ENCODE results near the gene TOR1B. TPM values are rescaled to one million over a fixed set of nuclear protein-coding genes. Genes with fewer than 3 reads are reported as not detected.

The TOR1B gene
- total RNA-seq, 1 donor from 2014 or later, result 18.0 TPM

DNA sequence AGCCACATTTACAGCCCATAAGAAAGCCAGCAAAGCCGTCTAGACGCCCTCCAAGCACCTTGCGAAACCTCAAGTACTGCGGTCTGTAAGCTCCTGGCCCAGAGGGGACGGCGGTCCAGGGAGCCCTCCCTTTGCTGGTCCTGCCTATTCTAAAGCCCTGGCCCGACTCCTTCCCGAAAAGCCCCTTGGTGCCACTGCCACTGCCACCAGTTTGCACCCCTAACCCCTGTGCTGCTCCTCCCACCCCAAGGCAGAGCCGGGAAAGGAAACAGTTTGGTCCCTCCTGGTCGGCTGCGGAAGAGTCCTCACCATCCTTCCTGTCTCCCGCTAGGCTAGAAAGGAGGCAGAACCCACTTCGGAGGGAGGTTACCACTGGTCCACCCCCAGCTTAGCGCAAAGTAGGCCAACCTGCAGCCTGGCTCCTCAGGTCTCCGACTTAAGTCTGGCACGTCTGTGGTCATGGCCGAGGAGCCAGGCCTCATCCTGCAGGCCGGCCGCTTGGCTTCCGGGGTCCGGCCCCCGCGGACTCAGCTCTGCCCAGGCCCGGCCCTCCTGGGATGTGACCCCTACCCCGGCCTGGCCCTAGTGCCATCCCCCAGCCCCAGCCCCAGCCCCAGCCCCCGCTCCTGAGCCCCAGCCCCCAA, 20.0 kb downstream of the TOR1B start:
- no peaks in the 10 kb centered on the region for H3K27me3 Mint-ChIP-seq (ENCODE audit: low read depth)
- peak overlapping the region; percentile 95 for H3K4me3 Mint-ChIP-seq
- no peaks in the 10 kb centered on the region for H3K9me3 Mint-ChIP-seq
- peak overlapping the region; percentile 57 for H3K27ac Mint-ChIP-seq (ENCODE audit: unreplicated experiment)
- TF ChIP-seq, protein P1, sequence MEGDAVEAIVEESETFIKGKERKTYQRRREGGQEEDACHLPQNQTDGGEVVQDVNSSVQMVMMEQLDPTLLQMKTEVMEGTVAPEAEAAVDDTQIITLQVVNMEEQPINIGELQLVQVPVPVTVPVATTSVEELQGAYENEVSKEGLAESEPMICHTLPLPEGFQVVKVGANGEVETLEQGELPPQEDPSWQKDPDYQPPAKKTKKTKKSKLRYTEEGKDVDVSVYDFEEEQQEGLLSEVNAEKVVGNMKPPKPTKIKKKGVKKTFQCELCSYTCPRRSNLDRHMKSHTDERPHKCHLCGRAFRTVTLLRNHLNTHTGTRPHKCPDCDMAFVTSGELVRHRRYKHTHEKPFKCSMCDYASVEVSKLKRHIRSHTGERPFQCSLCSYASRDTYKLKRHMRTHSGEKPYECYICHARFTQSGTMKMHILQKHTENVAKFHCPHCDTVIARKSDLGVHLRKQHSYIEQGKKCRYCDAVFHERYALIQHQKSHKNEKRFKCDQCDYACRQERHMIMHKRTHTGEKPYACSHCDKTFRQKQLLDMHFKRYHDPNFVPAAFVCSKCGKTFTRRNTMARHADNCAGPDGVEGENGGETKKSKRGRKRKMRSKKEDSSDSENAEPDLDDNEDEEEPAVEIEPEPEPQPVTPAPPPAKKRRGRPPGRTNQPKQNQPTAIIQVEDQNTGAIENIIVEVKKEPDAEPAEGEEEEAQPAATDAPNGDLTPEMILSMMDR (conservative IDR thresholded peaks at IDR 0.05), result no peak
- H3K36me3 Mint-ChIP-seq (ENCODE audit: low read depth), result peaks cover 4% of the 10 kb centered on the region
- peaks cover 10% of the 10 kb centered on the region for H3K4me1 Mint-ChIP-seq
- no peak for DNase-seq (ENCODE audit: low read depth, low spot score)

DNA sequence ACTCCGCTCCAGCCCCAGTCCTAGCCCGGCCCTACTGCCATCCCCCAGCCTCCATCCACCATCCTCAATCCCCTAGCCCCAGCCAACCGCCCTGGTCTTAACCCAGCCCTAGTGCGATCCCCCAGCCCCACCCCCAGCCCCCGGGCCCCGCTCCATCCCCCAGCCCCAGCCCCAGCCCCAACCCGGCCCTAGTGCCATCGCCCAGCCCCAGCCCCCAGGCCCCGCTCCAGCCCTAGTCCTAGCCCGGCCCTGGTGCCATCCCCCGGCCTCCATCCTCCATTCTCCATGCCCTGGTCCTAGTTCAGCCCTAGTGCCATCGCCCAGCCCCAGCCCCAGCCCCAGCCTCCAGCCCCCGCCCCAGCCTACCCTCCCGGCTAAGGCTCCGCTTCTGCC, 20.6 kb downstream of the TOR1B start:
- peaks cover 10% of the 10 kb centered on the region for H3K4me1 Mint-ChIP-seq
- H3K9me3 Mint-ChIP-seq, result no peaks in the 10 kb centered on the region
- no peaks in the 10 kb centered on the region for H3K27me3 Mint-ChIP-seq (ENCODE audit: low read depth)
- TF ChIP-seq, protein P1 (conservative IDR thresholded peaks at IDR 0.05), result no peak
- H3K27ac Mint-ChIP-seq (ENCODE audit: unreplicated experiment), result no peak overlapping the region
- H3K36me3 Mint-ChIP-seq (ENCODE audit: low read depth), result peaks cover 4% of the 10 kb centered on the region
- peak; percentile 16 for DNase-seq (ENCODE audit: low read depth, low spot score)
- peak overlapping the region; percentile 95 for H3K4me3 Mint-ChIP-seq

DNA sequence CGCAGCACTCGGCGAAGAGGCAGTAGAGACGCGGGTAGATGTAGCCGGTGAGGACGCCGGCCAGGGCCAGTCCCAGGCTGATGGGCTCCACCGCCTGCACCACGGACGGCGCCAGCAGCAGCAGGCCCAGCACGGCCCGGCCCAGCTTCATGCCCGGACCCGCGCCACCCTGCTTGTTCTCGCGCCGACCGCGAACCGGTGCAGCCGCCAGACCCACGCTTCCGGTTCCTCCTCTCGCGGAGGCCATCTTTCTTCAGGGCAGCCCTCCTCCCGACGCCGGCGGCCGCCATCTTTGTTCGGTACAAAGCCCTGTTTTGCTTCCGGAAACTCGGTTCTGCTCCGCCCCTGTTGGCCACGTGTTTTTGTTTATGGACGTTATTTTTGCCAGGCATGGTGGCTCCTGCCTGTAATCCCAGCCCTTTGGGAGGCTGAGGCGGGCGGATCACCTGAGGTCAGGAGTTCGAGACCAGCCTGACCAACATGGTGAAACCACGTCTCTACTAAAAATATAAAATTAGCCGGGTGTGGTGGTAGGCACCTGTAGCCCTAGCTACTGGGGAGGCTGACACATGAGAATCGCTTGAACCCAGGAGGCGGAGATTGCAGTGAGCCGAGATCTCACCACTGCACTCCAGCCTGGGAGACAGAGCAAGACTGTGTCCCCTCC, 21.1 kb downstream of the TOR1B start, which contains the start of gene TOR1A:
TOR1A (minus strand) TSS at position 202 of the 667 bp plus-strand sequence; CDS start at position 151, 51 bp downstream.
- H3K27ac Mint-ChIP-seq (ENCODE audit: unreplicated experiment), result peak within 1 kb of the TSS; percentile 57
- H3K36me3 Mint-ChIP-seq (ENCODE audit: low read depth), result peaks cover 4% of the 10 kb centered on the region
- peaks cover 10% of the 10 kb centered on the region for H3K4me1 Mint-ChIP-seq
- H3K27me3 Mint-ChIP-seq (ENCODE audit: low read depth), result no peaks in the 10 kb centered on the region
- peak within 1 kb of the TSS; percentile 95 for H3K4me3 Mint-ChIP-seq
- DNase-seq (ENCODE audit: low read depth, low spot score), result peak; percentile 88
- no peaks in the 10 kb centered on the region for H3K9me3 Mint-ChIP-seq
- TF ChIP-seq, protein P1 (conservative IDR thresholded peaks at IDR 0.05), result no peak

DNA sequence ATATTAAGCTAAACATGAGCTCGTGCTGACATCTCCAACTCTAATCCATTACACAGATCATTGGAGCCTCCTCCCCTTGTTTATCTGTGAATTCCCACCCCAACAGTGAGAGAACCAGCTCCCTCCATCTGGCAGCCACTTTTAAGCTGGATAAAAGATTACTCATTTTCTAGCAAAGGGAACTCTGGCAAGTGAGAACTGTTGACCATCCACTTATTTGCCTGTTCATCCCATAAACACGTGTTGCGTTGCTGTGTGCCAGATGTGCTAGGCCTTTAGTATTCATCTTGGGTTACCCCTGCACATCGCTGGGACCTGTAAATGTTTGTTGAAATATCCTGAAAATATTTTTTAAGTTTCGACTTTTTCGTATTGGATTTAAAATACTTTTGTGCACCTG, 23.4 kb downstream of the TOR1B start:
- Mint-ChIP-seq H3K27me3 (ENCODE audit: low read depth) (no peaks in the 10 kb centered on the region), H3K27ac (ENCODE audit: unreplicated experiment) (no peak overlapping the region), H3K9me3 (no peaks in the 10 kb centered on the region), H3K4me1 (peaks cover 10% of the 10 kb centered on the region), H3K4me3 (peak overlapping the region; percentile 31), H3K36me3 (ENCODE audit: low read depth) (peaks cover 4% of the 10 kb centered on the region)
- DNase-seq (ENCODE audit: low read depth, low spot score), result no peak
- TF ChIP-seq, protein P1 (conservative IDR thresholded peaks at IDR 0.05), result no peak

DNA sequence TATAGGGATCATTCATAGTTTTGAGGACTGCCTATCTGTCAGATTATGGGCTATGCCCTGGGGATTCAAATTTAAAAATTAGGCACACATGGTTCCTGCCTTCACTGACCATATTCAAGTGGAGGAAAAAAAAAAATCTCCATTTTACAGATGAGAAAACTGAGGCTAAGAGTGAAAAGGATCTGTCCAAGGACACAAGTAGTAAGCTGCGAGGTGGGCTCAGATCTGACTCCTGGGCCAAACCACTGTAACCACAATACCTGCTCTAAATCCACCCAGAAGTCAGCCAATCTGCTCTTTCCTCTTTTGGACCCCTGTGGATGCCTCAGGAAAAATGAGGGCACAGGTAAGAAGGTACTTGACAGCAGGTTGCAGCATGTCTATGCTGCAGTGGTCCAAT, 23.8 kb downstream of the TOR1B start:
- H3K4me3 Mint-ChIP-seq, result peak overlapping the region; percentile 31
- H3K27ac Mint-ChIP-seq (ENCODE audit: unreplicated experiment), result no peak overlapping the region
- DNase-seq (ENCODE audit: low read depth, low spot score), result no peak
- peaks cover 4% of the 10 kb centered on the region for H3K36me3 Mint-ChIP-seq (ENCODE audit: low read depth)
- no peaks in the 10 kb centered on the region for H3K9me3 Mint-ChIP-seq
- TF ChIP-seq, protein P1 (conservative IDR thresholded peaks at IDR 0.05), result no peak
- H3K27me3 Mint-ChIP-seq (ENCODE audit: low read depth), result no peaks in the 10 kb centered on the region
- H3K4me1 Mint-ChIP-seq, result peaks cover 10% of the 10 kb centered on the region
